BLaER1 (cell line): ENCODE data around the gene NPRL2.

ENCODE experiments used
- H3K27ac ChIP-seq: shearing (Covaris generic); formaldehyde crosslinking; 2 replicates; pipeline ENCODE4 v1.8.1; 2022
- H3K27me3 ChIP-seq: shearing (Covaris generic); formaldehyde crosslinking; 2 replicates; pipeline ENCODE4 v1.8.1; 2022
- H3K36me3 ChIP-seq: shearing (Covaris generic); formaldehyde crosslinking; 2 replicates; pipeline ENCODE4 v1.8.1; 2022
- H3K4me1 ChIP-seq: shearing (Covaris generic); formaldehyde crosslinking; 2 replicates; pipeline ENCODE4 v1.8.1; 2022
- H3K4me2 ChIP-seq: shearing (Covaris generic); formaldehyde crosslinking; 2 replicates; pipeline ENCODE4 v1.8.1; 2022
- H3K4me3 ChIP-seq: shearing (Covaris generic); formaldehyde crosslinking; 2 replicates; pipeline ENCODE4 v1.8.1; 2022
- H3K9ac ChIP-seq: shearing (Covaris generic); formaldehyde crosslinking; 2 replicates; pipeline ENCODE4 v1.8.1; 2022
- H3K9me3 ChIP-seq: shearing (Covaris generic); formaldehyde crosslinking; 2 replicates; pipeline ENCODE4 v1.8.1; 2022
- H4K20me1 ChIP-seq: shearing (Covaris generic); formaldehyde crosslinking; 2 replicates; pipeline ENCODE4 v1.8.1; 2022
- Cebpa-rat ChIP-seq: shearing (Covaris generic); IDR thresholded peaks from 2 replicates; pipeline ENCODE4 v1.8.1; 2022

The NPRL2 gene

DNA sequence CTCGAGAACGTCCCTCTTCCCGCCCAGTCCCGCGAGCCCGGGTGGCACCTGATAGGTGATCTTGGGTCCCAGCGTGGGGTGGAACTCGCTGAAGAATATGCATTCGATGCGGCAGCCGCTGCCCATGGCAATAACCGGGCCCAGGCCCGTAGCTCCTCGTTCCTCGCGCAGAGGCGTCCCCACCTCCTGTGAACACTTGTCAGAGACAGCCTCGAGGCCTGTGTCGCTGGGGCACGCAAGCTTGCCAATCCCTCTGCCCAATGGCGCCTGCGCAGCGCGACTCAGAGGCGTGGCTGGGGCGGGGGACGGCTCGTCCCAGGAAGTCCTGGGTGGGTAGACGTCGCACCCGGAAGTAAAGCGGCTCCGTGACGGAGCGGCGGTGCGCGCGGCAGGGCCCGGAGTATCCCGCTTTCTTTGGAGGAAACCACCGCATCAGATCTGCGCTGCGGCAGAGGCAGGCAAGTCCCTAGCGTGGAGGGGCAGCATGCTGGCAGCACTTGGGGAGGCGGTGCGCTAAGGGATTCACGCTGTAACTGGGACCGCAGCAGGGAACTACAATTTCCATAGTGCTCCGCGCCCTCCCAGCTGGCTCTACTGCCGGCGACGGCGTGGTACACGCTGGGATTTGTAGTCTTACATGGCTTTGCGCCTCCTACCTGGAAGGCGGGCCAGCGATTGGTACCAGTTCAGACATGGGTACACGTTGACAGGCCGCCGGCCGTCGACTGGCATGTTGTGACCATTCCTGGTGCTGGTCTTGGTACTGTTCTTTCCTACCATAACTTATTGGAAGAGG is at the start of gene NPRL2, which contains the start of gene CYB561D2:
Gene NPRL2, minus strand, starts transcription at position 249 of the 796 bp plus-strand sequence. Its CDS starts 123 bp downstream, at position 126.
Gene CYB561D2, plus strand, starts transcription at position 336 of the 796 bp plus-strand sequence. CDS start 572 bp downstream, outside the sequence.
- peaks cover 59% of the 10 kb centered on the region for H4K20me1 ChIP-seq
- H3K4me3 ChIP-seq = peak within 1 kb of the TSS; percentile 74
- peaks cover 55% of the 10 kb centered on the region for H3K36me3 ChIP-seq
- no peak for TF ChIP-seq Cebpa-rat
- peak within 1 kb of the TSS; percentile 85 for H3K9ac ChIP-seq
- H3K27me3 ChIP-seq = peaks cover 2% of the 10 kb centered on the region; the same call in 1 of the 2 replicates
- peak within 1 kb of the TSS; percentile 87 for H3K27ac ChIP-seq
- no peaks in the 10 kb centered on the region for H3K9me3 ChIP-seq
- peaks cover 46% of the 10 kb centered on the region for H3K4me1 ChIP-seq
- peak within 1 kb of the TSS; percentile 98 for H3K4me2 ChIP-seq

DNA sequence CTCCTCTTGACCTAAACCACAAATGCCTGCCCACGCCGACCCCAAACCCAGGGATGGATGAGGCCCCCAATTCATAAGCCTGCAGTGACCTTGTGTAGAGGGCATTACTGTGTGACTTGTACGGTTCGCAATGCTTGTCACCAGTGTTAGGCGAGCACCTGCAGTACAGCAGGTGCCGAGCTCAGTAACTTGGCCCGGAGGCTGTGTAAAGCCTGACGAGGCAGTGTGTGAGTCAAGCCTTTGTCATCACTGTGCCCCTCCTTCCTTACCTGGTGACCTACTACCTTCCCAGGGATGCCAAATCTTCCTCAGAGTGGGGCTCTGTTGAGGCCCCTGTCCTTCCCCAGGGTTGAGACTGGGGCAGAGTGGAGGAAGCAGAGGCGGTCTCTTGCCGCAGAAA is 45.9 kb upstream of the NPRL2 start:
- H3K9ac ChIP-seq = no peak overlapping the region
- H3K36me3 ChIP-seq = no peaks in the 10 kb centered on the region
- no peaks in the 10 kb centered on the region for H3K27me3 ChIP-seq
- no peak for TF ChIP-seq Cebpa-rat
- H3K4me1 ChIP-seq = peaks cover 45% of the 10 kb centered on the region
- H3K4me3 ChIP-seq = no peak overlapping the region
- H3K4me2 ChIP-seq = no peak overlapping the region
- no peak overlapping the region for H3K27ac ChIP-seq
- H4K20me1 ChIP-seq = no peaks in the 10 kb centered on the region; the same call in 1 of the 2 replicates
- no peaks in the 10 kb centered on the region for H3K9me3 ChIP-seq

DNA sequence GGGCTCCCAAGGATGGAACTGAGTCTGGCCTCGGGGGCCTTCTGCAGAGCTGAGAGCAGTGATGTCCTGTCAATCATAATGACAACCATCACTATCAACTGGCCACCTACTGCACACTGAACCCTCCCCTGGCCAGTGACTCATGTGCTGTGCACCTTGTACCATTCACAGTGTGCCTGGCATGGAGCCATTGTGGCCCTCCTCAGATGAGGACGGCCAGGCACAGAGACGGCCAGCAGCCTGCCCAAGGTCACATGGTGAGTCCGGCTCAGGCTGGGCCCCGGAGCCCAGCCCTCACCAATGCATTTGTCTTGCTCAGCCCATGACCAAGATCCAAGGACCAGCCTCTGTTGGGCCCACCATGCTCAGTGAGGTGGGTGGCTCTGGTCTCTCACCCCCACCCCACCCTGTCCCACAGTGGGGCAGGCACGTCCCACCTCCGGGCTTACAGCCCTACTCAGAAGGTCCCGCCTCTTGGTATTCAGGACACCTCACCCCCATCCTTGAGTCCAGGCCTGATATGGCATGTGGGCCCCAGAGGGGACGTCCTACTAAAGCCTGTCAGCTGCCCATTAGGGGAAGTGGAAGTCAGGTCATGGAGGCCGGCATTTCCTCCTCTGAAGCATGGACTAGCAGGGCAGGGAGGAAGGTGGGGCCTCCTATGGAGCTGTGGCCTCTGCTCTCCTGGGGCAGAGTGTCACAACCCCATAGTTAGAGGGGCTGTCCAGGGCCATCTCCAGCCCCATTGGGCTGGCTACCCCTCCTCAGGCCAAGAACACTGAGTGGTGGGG is 44.7 kb upstream of the NPRL2 start:
- no peak overlapping the region for H3K27ac ChIP-seq
- H4K20me1 ChIP-seq = no peaks in the 10 kb centered on the region; the same call in 1 of the 2 replicates
- no peaks in the 10 kb centered on the region for H3K36me3 ChIP-seq
- no peak overlapping the region for H3K9ac ChIP-seq
- TF ChIP-seq Cebpa-rat = no peak
- 0 out of 2 replicates have a peak overlapping the region, but pooled peaks have one; percentile 14 for H3K4me2 ChIP-seq
- H3K27me3 ChIP-seq = no peaks in the 10 kb centered on the region
- H3K4me3 ChIP-seq = no peak overlapping the region
- H3K9me3 ChIP-seq = no peaks in the 10 kb centered on the region
- H3K4me1 ChIP-seq = peaks cover 41% of the 10 kb centered on the region

GRCh38 chr3:50393061-50393460 is 42.5 kb upstream of the NPRL2 start:
- Histone ChIP-seq H3K27ac (no peak overlapping the region), H3K27me3 (no peaks in the 10 kb centered on the region), H3K9me3 (no peaks in the 10 kb centered on the region), H3K36me3 (no peaks in the 10 kb centered on the region), H4K20me1 (no peaks in the 10 kb centered on the region; the same call in 1 of the 2 replicates), H3K4me1 (peaks cover 33% of the 10 kb centered on the region), H3K4me3 (no peak overlapping the region), H3K4me2 (no peak overlapping the region), H3K9ac (no peak overlapping the region)
- TF ChIP-seq Cebpa-rat = no peak

DNA sequence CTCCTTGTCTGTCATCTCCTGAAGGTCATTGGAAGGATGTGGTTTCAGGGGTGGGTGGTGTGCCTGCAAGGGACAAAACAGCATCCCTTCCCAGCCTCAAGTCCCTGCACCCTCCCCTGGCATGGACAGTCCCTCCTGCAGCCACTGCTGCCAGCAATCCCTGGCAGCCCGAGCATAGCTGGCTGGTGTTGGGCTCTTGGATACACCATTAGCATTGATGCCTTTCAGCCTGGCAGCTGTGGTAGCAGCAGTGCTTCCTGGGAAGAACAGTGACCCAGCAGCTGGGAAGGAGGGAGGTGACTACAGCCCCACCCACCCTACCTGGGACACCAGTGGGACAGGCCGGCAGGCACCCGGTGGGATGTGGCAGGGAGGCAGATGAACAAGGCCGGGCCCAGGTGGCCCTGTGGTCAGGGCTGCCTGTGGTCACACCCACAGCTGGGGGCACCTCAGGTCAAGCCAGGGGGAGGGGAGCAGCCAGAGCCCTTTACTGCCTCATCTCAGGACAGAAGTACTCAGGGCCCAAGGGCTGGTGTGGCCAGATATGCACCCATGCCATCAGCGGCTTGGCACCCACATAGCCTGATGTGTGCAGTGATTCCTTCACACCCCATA is 41.6 kb upstream of the NPRL2 start:
- Histone ChIP-seq H3K4me1 (peaks cover 24% of the 10 kb centered on the region), H3K4me3 (no peak overlapping the region), H4K20me1 (no peaks in the 10 kb centered on the region; the same call in 1 of the 2 replicates), H3K9me3 (no peaks in the 10 kb centered on the region), H3K36me3 (no peaks in the 10 kb centered on the region), H3K4me2 (peak overlapping the region; percentile 22; the same call in 1 of the 2 replicates), H3K27me3 (no peaks in the 10 kb centered on the region), H3K9ac (no peak overlapping the region), H3K27ac (no peak overlapping the region)
- no peak for TF ChIP-seq Cebpa-rat

- Histone ChIP-seq H3K4me3 (no peak overlapping the region), H4K20me1 (no peaks in the 10 kb centered on the region; the same call in 1 of the 2 replicates), H3K27ac (no peak overlapping the region), H3K36me3 (no peaks in the 10 kb centered on the region), H3K4me1 (peaks cover 16% of the 10 kb centered on the region), H3K9ac (no peak overlapping the region), H3K9me3 (no peaks in the 10 kb centered on the region), H3K4me2 (no peak overlapping the region), H3K27me3 (no peaks in the 10 kb centered on the region)
- TF ChIP-seq Cebpa-rat = no peak
Observed at GRCh38 chr3:50390508-50391224, 40.1 kb upstream of the NPRL2 start.

DNA sequence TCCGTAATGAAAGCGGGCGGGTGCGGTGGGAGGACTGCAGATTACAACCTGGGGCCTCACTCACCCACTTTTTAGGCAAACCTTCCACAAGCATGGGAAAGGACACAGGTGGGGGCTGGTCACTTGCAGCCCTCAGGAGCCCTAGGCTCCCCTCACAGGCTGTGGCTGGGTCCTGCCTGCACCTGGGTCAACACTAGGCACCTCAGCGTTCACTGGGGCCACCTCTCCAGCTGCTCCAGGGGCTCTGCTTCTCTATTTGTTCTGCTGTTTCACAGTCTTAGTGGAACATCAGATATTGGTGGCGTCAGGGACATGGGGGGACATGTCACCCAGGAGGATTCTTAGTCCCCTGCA is 38.8 kb upstream of the NPRL2 start:
- no peak overlapping the region for H3K9ac ChIP-seq
- H4K20me1 ChIP-seq = no peaks in the 10 kb centered on the region; the same call in 1 of the 2 replicates
- no peak overlapping the region for H3K4me2 ChIP-seq
- no peak for TF ChIP-seq Cebpa-rat
- H3K9me3 ChIP-seq = no peaks in the 10 kb centered on the region
- no peak overlapping the region for H3K4me3 ChIP-seq
- no peaks in the 10 kb centered on the region for H3K27me3 ChIP-seq
- no peaks in the 10 kb centered on the region for H3K36me3 ChIP-seq
- H3K27ac ChIP-seq = no peak overlapping the region
- peaks cover 12% of the 10 kb centered on the region; the same call in 1 of the 2 replicates for H3K4me1 ChIP-seq

- no peak overlapping the region for H3K4me3 ChIP-seq
- H3K9ac ChIP-seq = no peak overlapping the region
- no peak overlapping the region for H3K27ac ChIP-seq
- H3K4me2 ChIP-seq = no peak overlapping the region
- peaks cover 12% of the 10 kb centered on the region; the same call in 1 of the 2 replicates for H3K4me1 ChIP-seq
- no peaks in the 10 kb centered on the region for H3K27me3 ChIP-seq
- TF ChIP-seq Cebpa-rat = no peak
- no peaks in the 10 kb centered on the region for H3K36me3 ChIP-seq
- H3K9me3 ChIP-seq = no peaks in the 10 kb centered on the region
- no peaks in the 10 kb centered on the region; the same call in 1 of the 2 replicates for H4K20me1 ChIP-seq
Observed at GRCh38 chr3:50388720-50389413, 38.3 kb upstream of the NPRL2 start.
